GM21825 (cell line): ENCODE data around the gene PTPRH.

ENCODE experiments used
- ATAC-seq: cut with Tn5 transposase; IDR thresholded peaks from one replicate; pipeline ENCODE4 v1.9.1; 2021; ENCODE audit warnings: mild to moderate bottlenecking, moderate library complexity; ENCODE audit not compliant: unreplicated experiment

PTPRH gene

GRCh38 chr19:55245236-55245904, 36.1 kb upstream of the PTPRH start:
- ATAC-seq: no peak

GRCh38 chr19:55244004-55244680, 34.8 kb upstream of the PTPRH start:
- ATAC-seq: no peak

- ATAC-seq: no peak
Observed at GRCh38 chr19:55242517-55242916, 33.2 kb upstream of the PTPRH start.

- ATAC-seq: no peak
Observed at GRCh38 chr19:55241935-55242464, 32.7 kb upstream of the PTPRH start.

- ATAC-seq: no peak
Observed at GRCh38 chr19:55241143-55241934, 32.0 kb upstream of the PTPRH start.

GRCh38 chr19:55240713-55241020, 31.4 kb upstream of the PTPRH start:
- ATAC-seq: no peak

- no peak for ATAC-seq
Observed at GRCh38 chr19:55239004-55239403, 29.7 kb upstream of the PTPRH start.

- ATAC-seq: no peak
Observed at GRCh38 chr19:55238030-55238429, 28.7 kb upstream of the PTPRH start.

- ATAC-seq: no peak
Observed at GRCh38 chr19:55232986-55233385, 23.7 kb upstream of the PTPRH start.

GRCh38 chr19:55232286-55232602, 22.9 kb upstream of the PTPRH start:
- ATAC-seq: no peak

- no peak for ATAC-seq
Observed at GRCh38 chr19:55231391-55232285, 22.3 kb upstream of the PTPRH start.

GRCh38 chr19:55230780-55231179, 21.5 kb upstream of the PTPRH start:
- ATAC-seq: no peak

- no peak for ATAC-seq
Observed at GRCh38 chr19:55230329-55230728, 21.0 kb upstream of the PTPRH start.

GRCh38 chr19:55229789-55230182, 20.5 kb upstream of the PTPRH start:
- ATAC-seq: no peak

GRCh38 chr19:55229145-55229788, 20.0 kb upstream of the PTPRH start:
- ATAC-seq: no peak

GRCh38 chr19:55228403-55229031, 19.2 kb upstream of the PTPRH start, which contains the start of gene TMEM86B:
Gene TMEM86B, minus strand, starts transcription at chr19:55228763. Its CDS starts 22 bp downstream, at chr19:55228741.
- no peak for ATAC-seq

GRCh38 chr19:55228015-55228391, 18.7 kb upstream of the PTPRH start:
- ATAC-seq: no peak

- ATAC-seq: no peak
Observed at GRCh38 chr19:55227241-55228014, 18.1 kb upstream of the PTPRH start.

- no peak for ATAC-seq
Observed at GRCh38 chr19:55226788-55227187, 17.5 kb upstream of the PTPRH start.
